HFFc6 (cell line): ENCODE measurements around the gene MRPL40. TPM values are rescaled to one million over a fixed set of nuclear protein-coding genes. Genes with fewer than 3 reads are reported as not detected.

Experiments used
- DNase-seq: peaks from one replicate; pipeline ENCODE4 v3.0.0-alpha.2; 2018
- H3K27ac Mint-ChIP-seq: 2 replicates; pipeline ENCODE4 v1.8.0; 2020; ENCODE audit warnings: mild to moderate bottlenecking, mixed read lengths
- H3K27me3 Mint-ChIP-seq: 2 replicates; pipeline ENCODE4 v1.8.0; 2021; ENCODE audit warnings: mild to moderate bottlenecking, moderate library complexity, mixed read lengths; ENCODE audit not compliant: insufficient read depth
- H3K36me3 Mint-ChIP-seq: 2 replicates; pipeline ENCODE4 v1.8.0; 2021; ENCODE audit warnings: low read depth, mixed read lengths
- H3K4me1 Mint-ChIP-seq: 2 replicates; pipeline ENCODE4 v1.8.0; 2020; ENCODE audit warnings: low read depth, mixed read lengths
- H3K4me3 Mint-ChIP-seq: 2 replicates; pipeline ENCODE4 v1.8.0; 2020; ENCODE audit warnings: mild to moderate bottlenecking, moderate library complexity, mixed read lengths
- H3K9me3 Mint-ChIP-seq: 2 replicates; pipeline ENCODE4 v1.8.0; 2020; ENCODE audit warnings: mild to moderate bottlenecking, mixed read lengths
- total RNA-seq, 6 experiments: library from RNA; stranded (reverse); fragmentation: NEBNext Ultra II Directional; extraction: Animal tissue kit (Norgen Biotek cat#: 25700); gene quantifications; 2 replicates in 1 of 6; 3 replicates in 5 of 6; pipeline ENCODE4 v1.2.3, GENCODE V29; 2021
- TF ChIP-seq, protein P1 (sequence below): fragments of 200-600 bp; sonication (generic); IDR thresholded peaks from 2 replicates; pipeline ENCODE4 v1.5.0; 2021; ENCODE audit warnings: antibody characterized with exemption, mild to moderate bottlenecking

Gene MRPL40
- total RNA-seq, 6 experiments from 2014 or later, result 44.6 to 52.6 (median 47.5) TPM

- DNase-seq, result no peak
- Mint-ChIP-seq H3K36me3 (peaks cover 23% of the 10 kb centered on the region), H3K27me3 (no peaks in the 10 kb centered on the region; the same call in 1 of the 2 replicates), H3K27ac (no peak overlapping the region), H3K4me3 (no peak overlapping the region), H3K9me3 (no peaks in the 10 kb centered on the region), H3K4me1 (no peaks in the 10 kb centered on the region)
- TF ChIP-seq, protein P1, sequence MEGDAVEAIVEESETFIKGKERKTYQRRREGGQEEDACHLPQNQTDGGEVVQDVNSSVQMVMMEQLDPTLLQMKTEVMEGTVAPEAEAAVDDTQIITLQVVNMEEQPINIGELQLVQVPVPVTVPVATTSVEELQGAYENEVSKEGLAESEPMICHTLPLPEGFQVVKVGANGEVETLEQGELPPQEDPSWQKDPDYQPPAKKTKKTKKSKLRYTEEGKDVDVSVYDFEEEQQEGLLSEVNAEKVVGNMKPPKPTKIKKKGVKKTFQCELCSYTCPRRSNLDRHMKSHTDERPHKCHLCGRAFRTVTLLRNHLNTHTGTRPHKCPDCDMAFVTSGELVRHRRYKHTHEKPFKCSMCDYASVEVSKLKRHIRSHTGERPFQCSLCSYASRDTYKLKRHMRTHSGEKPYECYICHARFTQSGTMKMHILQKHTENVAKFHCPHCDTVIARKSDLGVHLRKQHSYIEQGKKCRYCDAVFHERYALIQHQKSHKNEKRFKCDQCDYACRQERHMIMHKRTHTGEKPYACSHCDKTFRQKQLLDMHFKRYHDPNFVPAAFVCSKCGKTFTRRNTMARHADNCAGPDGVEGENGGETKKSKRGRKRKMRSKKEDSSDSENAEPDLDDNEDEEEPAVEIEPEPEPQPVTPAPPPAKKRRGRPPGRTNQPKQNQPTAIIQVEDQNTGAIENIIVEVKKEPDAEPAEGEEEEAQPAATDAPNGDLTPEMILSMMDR, result no peak
Observed at GRCh38 chr22:19396934-19397733, 35.2 kb upstream of the MRPL40 start.

DNA sequence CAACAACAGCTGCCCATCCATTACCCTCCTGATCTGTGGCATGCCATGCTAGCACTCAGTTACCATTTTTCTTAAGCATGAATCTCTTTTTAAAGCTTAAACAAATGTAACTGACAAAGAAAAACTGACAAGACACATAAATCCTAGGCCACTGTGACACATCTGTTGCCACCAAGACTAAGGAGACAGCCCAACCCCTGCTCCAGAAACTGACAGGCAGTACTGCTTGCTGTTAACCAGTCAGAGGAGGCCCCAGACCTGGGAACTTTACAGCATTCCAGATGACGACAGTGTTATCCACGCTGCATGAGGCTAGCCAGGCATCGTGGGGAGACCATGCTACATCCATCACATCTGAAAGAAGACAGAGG is 34.6 kb upstream of the MRPL40 start:
- Mint-ChIP-seq H3K27ac (no peak overlapping the region), H3K27me3 (no peaks in the 10 kb centered on the region; the same call in 1 of the 2 replicates), H3K36me3 (peaks cover 23% of the 10 kb centered on the region), H3K9me3 (no peaks in the 10 kb centered on the region), H3K4me3 (no peak overlapping the region), H3K4me1 (no peaks in the 10 kb centered on the region)
- no peak for DNase-seq
- TF ChIP-seq, protein P1, result no peak

GRCh38 chr22:19398206-19398605 is 34.1 kb upstream of the MRPL40 start:
- Mint-ChIP-seq H3K27me3 (no peaks in the 10 kb centered on the region; the same call in 1 of the 2 replicates), H3K9me3 (no peaks in the 10 kb centered on the region), H3K27ac (no peak overlapping the region), H3K4me1 (peaks cover 4% of the 10 kb centered on the region), H3K4me3 (no peak overlapping the region), H3K36me3 (peaks cover 23% of the 10 kb centered on the region)
- TF ChIP-seq, protein P1, result no peak
- no peak for DNase-seq

GRCh38 chr22:19398652-19399051 is 33.7 kb upstream of the MRPL40 start:
- TF ChIP-seq, protein P1, result no peak
- no peak overlapping the region for H3K4me3 Mint-ChIP-seq
- H3K27ac Mint-ChIP-seq, result no peak overlapping the region
- H3K36me3 Mint-ChIP-seq, result peaks cover 20% of the 10 kb centered on the region
- DNase-seq, result no peak
- no peaks in the 10 kb centered on the region; the same call in 1 of the 2 replicates for H3K27me3 Mint-ChIP-seq
- no peaks in the 10 kb centered on the region for H3K9me3 Mint-ChIP-seq
- H3K4me1 Mint-ChIP-seq, result peaks cover 9% of the 10 kb centered on the region

DNA sequence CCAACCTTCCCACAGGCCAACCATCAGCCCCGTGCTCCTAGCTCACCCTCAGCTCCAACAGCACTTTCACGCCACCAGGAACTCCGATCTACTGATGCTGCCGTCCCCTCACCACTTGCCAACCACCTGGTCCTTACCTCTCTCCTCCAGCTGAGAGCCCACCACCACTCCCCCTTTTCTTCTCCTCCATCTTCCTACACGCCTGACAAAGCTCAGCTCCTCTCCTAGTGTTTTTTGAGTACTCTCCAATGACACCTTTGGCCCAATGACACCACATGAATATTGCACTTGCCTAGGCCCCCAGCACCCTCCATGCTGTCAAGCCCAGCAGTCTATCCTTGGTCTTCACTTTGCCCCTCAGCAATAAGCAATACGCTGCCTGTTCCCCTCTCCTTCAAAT is 31.5 kb upstream of the MRPL40 start:
- TF ChIP-seq, protein P1, result no peak
- peaks cover 19% of the 10 kb centered on the region for H3K4me1 Mint-ChIP-seq
- no peak for DNase-seq
- no peak overlapping the region for H3K27ac Mint-ChIP-seq
- H3K27me3 Mint-ChIP-seq, result no peaks in the 10 kb centered on the region; the same call in 1 of the 2 replicates
- H3K36me3 Mint-ChIP-seq, result peaks cover 16% of the 10 kb centered on the region
- no peaks in the 10 kb centered on the region for H3K9me3 Mint-ChIP-seq
- H3K4me3 Mint-ChIP-seq, result no peak overlapping the region
